WI38 (cell line): ENCODE data around the gene TSGA10.

Experiments used
- H3K4me3 ChIP-seq: 2 replicates; pipeline ENCODE4 v1.5.1; 2011; ENCODE audit warnings: low read depth, mild to moderate bottlenecking, control low read depth, low read length
- CTCF ChIP-seq: IDR thresholded peaks from 2 replicates; pipeline ENCODE4 v1.5.1; 2012; ENCODE audit warnings: low read depth, mild to moderate bottlenecking, control low read depth, low read length

TSGA10 gene

GRCh38 chr2:99166218-99166617 lies 11.5 kb upstream of the TSGA10 start:
- TF ChIP-seq CTCF = no peak

GRCh38 chr2:99159594-99159993 lies 4.9 kb upstream of the TSGA10 start:
- H3K4me3 ChIP-seq = no peak overlapping the region
- TF ChIP-seq CTCF = no peak

More at GRCh38 chr2:99166218-99166617, 11.5 kb upstream of the TSGA10 start:
- no peak overlapping the region for H3K4me3 ChIP-seq

GRCh38 chr2:99158599-99158998 lies 3.9 kb upstream of the TSGA10 start:
- no peak overlapping the region for H3K4me3 ChIP-seq
- TF ChIP-seq CTCF = no peak

- no peak overlapping the region for H3K4me3 ChIP-seq
- no peak for TF ChIP-seq CTCF
Observed at GRCh38 chr2:99156891-99157290, 2.1 kb upstream of the TSGA10 start.

GRCh38 chr2:99153921-99154604 lies 679 bp downstream of the TSGA10 start:
- peak overlapping the region; percentile 82 for H3K4me3 ChIP-seq
- no peak for TF ChIP-seq CTCF

GRCh38 chr2:99152199-99152895 lies 2.4 kb downstream of the TSGA10 start:
- no peak for TF ChIP-seq CTCF
- H3K4me3 ChIP-seq = no peak overlapping the region

- no peak for TF ChIP-seq CTCF
- no peak overlapping the region for H3K4me3 ChIP-seq
Observed at GRCh38 chr2:99150706-99151105, 4.0 kb downstream of the TSGA10 start.
